HUDEP-2 (cell line): Measurements from ENCODE around the gene SPIB.
"Not testable (repeated sequence)": the region's sequence is repeated elsewhere in the genome, so short reads cannot be mapped to it uniquely, and the experiment has no call there.

ENCODE experiments used
- DNase-seq, 76 experiments: peaks; one replicate each; lab custom pipeline; 2025; ENCODE audit not compliant: unreplicated experiment in 76 of 76; lab: John Stamatoyannopoulos, UW

SPIB gene

GRCh38 chr19:50465000-50465399, 46.3 kb downstream of the SPIB start:
- DNase-seq, result no peak

GRCh38 chr19:50465986-50466705, 47.4 kb downstream of the SPIB start:
- DNase-seq, result peak in 73 of 76 experiments; percentile 63 to 94 (median 87)

- peak in 4 of 76 experiments; percentile 43 to 81 (median 71) for DNase-seq
Observed at GRCh38 chr19:50466706-50467039, 47.9 kb downstream of the SPIB start.

- DNase-seq, result no peak
Observed at GRCh38 chr19:50467566-50467965, 48.8 kb downstream of the SPIB start.

GRCh38 chr19:50468818-50469217, 50.1 kb downstream of the SPIB start:
- DNase-seq, result peak in 26 of 76 experiments; percentile 9 to 43 (median 22)

GRCh38 chr19:50473336-50473735, 54.6 kb downstream of the SPIB start:
- DNase-seq, result not testable (repeated sequence)

- no peak for DNase-seq
Observed at GRCh38 chr19:50475101-50475568, 56.4 kb downstream of the SPIB start.

GRCh38 chr19:50475736-50476223, 57.0 kb downstream of the SPIB start:
- no peak for DNase-seq

- DNase-seq, result peak in 74 of 76 experiments; percentile 57 to 94 (median 86)
Observed at GRCh38 chr19:50476224-50476906, 57.6 kb downstream of the SPIB start, which contains the start of the genes EMC10 and GARIN5A. EMC10 (plus strand) TSS chr19:50476507; CDS start chr19:50476545, 38 bp downstream. GARIN5A (minus strand) TSS chr19:50476848; CDS start chr19:50476388, 460 bp downstream.

- peak in 3 of 76 experiments; percentile 29 to 41 (median 41) for DNase-seq
Observed at GRCh38 chr19:50476907-50477238, 58.1 kb downstream of the SPIB start.

GRCh38 chr19:50477751-50478515, 59.2 kb downstream of the SPIB start:
- DNase-seq, result no peak

GRCh38 chr19:50478901-50479715, 60.4 kb downstream of the SPIB start:
- DNase-seq, result peak in 52 of 76 experiments; percentile 17 to 86 (median 50)

GRCh38 chr19:50479761-50480251, 61.1 kb downstream of the SPIB start:
- no peak for DNase-seq

GRCh38 chr19:50480281-50481111, 61.8 kb downstream of the SPIB start:
- DNase-seq, result no peak
